Thoracic aorta (tissue), 2 donors: Measurements from ENCODE around the gene CD6. TPM values are rescaled to one million over a fixed set of nuclear protein-coding genes. Genes with fewer than 3 reads are reported as not detected.
"Not testable (repeated sequence)": the region's sequence is repeated elsewhere in the genome, so short reads cannot be mapped to it uniquely, and the experiment has no call there.

Experiments used
- ATAC-seq: fragments of 150-250 bp; one replicate; pipeline ENCODE4 v1.8.0; 2017; ENCODE audit warnings: low read depth; ENCODE audit not compliant: insufficient number of reproducible peaks, low FRiP score
- DNase-seq: peaks from one replicate; pipeline ENCODE4 v3.0.0-alpha.2; 2020; ENCODE audit warnings: low spot score
- H3K27ac ChIP-seq, 2 donors: fragments of 200-600 bp; sonication (generic); 1 replicate in 1 of 2; 2 replicates in 1 of 2; pipeline ENCODE4 v1.5.1; 2016; ENCODE audit warnings: mild to moderate bottlenecking in 2 of 2, moderate library complexity in 2 of 2
- H3K27me3 ChIP-seq: fragments of 200-600 bp; sonication (generic); replicated peaks from 2 replicates; pipeline ENCODE4 v1.6.0; 2016; ENCODE audit warnings: mild to moderate bottlenecking; ENCODE audit not compliant: insufficient read depth
- H3K36me3 ChIP-seq: fragments of 200-600 bp; sonication (generic); one replicate; pipeline ENCODE4 v1.5.1; 2016
- H3K4me1 ChIP-seq, 2 donors: fragments of 200-600 bp; sonication (generic); 1 replicate in 1 of 2; 2 replicates in 1 of 2; pipeline versions ENCODE4 v1.5.1 to v1.6.0; 2016; ENCODE audit warnings: low read depth in 2 of 2, mild to moderate bottlenecking in 1 of 2; ENCODE audit not compliant: control insufficient read depth in 1 of 2
- H3K4me3 ChIP-seq: fragments of 200-600 bp; sonication (generic); 2 replicates; pipeline ENCODE4 v1.5.1; 2016; ENCODE audit warnings: mild to moderate bottlenecking
- H3K9me3 ChIP-seq: fragments of 200-600 bp; sonication (generic); 2 replicates; pipeline ENCODE4 v1.5.1; 2016
- CTCF ChIP-seq: fragments of 200-600 bp; sonication (generic); IDR thresholded peaks from one replicate; pipeline ENCODE4 v1.5.1; 2019; ENCODE audit warnings: antibody characterized with exemption
- total RNA-seq, 2 donors: library from RNA; depleted of rRNA; stranded (reverse); fragments of >200 nt; gene quantifications; one replicate each; pipeline versions ENCODE4 v1.1.0 to v1.2.3, GENCODE V29; 2016

CD6 gene
- total RNA-seq, 2 donors from 2014 or later, result 2.2 to 3.3 TPM

GRCh38 chr11:61059260-61059752 lies 87.8 kb downstream of the CD6 start:
- no peak overlapping the region for H3K27ac ChIP-seq
- no peaks in the 10 kb centered on the region for H3K9me3 ChIP-seq
- DNase-seq (no peak), ATAC-seq (no peak)
- no peaks in the 10 kb centered on the region for H3K27me3 ChIP-seq
- H3K36me3 ChIP-seq, result no peaks in the 10 kb centered on the region
- H3K4me3 ChIP-seq, result no peak overlapping the region
- peaks cover 0 to 7% of the 10 kb centered on the region in 2 donors for H3K4me1 ChIP-seq
- TF ChIP-seq CTCF, result no peak

GRCh38 chr11:61061081-61061826 lies 89.8 kb downstream of the CD6 start:
- ATAC-seq, result peak; percentile 35

GRCh38 chr11:61062181-61062930 lies 90.9 kb downstream of the CD6 start:
- TF ChIP-seq CTCF, result no peak
- ATAC-seq (no peak), DNase-seq (no peak)
- no peaks in the 10 kb centered on the region for H3K9me3 ChIP-seq
- H3K4me3 ChIP-seq, result no peak overlapping the region
- no peak overlapping the region for H3K27ac ChIP-seq
- H3K4me1 ChIP-seq, result peaks cover 0 to 7% of the 10 kb centered on the region in 2 donors
- H3K36me3 ChIP-seq, result no peaks in the 10 kb centered on the region
- H3K27me3 ChIP-seq, result no peaks in the 10 kb centered on the region

More at GRCh38 chr11:61061081-61061826, 89.8 kb downstream of the CD6 start:
- Histone ChIP-seq H3K9me3 (no peaks in the 10 kb centered on the region), H3K27me3 (no peaks in the 10 kb centered on the region), H3K4me3 (no peak overlapping the region), H3K27ac (no peak overlapping the region), H3K36me3 (no peaks in the 10 kb centered on the region), H3K4me1 (peaks cover 0 to 7% of the 10 kb centered on the region in 2 donors)
- TF ChIP-seq CTCF, result no peak
- no peak for DNase-seq

GRCh38 chr11:61065236-61065635 lies 93.8 kb downstream of the CD6 start:
- H3K36me3 ChIP-seq, H3K27ac ChIP-seq, DNase-seq, H3K4me1 ChIP-seq, ATAC-seq, H3K4me3 ChIP-seq, H3K9me3 ChIP-seq, H3K27me3 ChIP-seq: not testable (repeated sequence)

- Histone ChIP-seq H3K27me3 (no peaks in the 10 kb centered on the region), H3K27ac (no peak overlapping the region), H3K4me3 (no peak overlapping the region), H3K9me3 (no peaks in the 10 kb centered on the region), H3K36me3 (no peaks in the 10 kb centered on the region), H3K4me1 (peaks cover 0 to 2% of the 10 kb centered on the region in 2 donors)
- no peak for TF ChIP-seq CTCF
- DNase-seq (no peak), ATAC-seq (no peak)
Measured at GRCh38 chr11:61065955-61066638, 94.6 kb downstream of the CD6 start.
